Testis (tissue), 3 donors: Measurements from ENCODE around the gene PPP2R5B. TPM values are rescaled to one million over a fixed set of nuclear protein-coding genes. Genes with fewer than 3 reads are reported as not detected.
"Not testable (repeated sequence)": the region's sequence is repeated elsewhere in the genome, so short reads cannot be mapped to it uniquely, and the experiment has no call there.

Experiments used
- DNase-seq: peaks from one replicate; pipeline ENCODE4 v3.0.0-alpha.2; 2019
- H3K27ac ChIP-seq, 2 donors: fragments of 200-600 bp; sonication (generic); one replicate each; pipeline ENCODE4 v1.5.1; 2019
- H3K27me3 ChIP-seq: fragments of 200-600 bp; sonication (generic); one replicate; pipeline ENCODE4 v1.5.1; 2019
- H3K36me3 ChIP-seq: fragments of 200-600 bp; sonication (generic); one replicate; pipeline ENCODE4 v1.5.1; 2017; ENCODE audit warnings: low read depth; ENCODE audit errors: missing control alignments
- H3K4me1 ChIP-seq: fragments of 200-600 bp; sonication (generic); one replicate; pipeline ENCODE4 v1.5.1; 2019
- H3K4me3 ChIP-seq, 2 donors: fragments of 200-600 bp; sonication (generic); one replicate each; pipeline ENCODE4 v1.5.1; 2017 to 2019
- H3K9me3 ChIP-seq: fragments of 200-600 bp; sonication (generic); one replicate; pipeline ENCODE4 v1.5.1; 2017
- POLR2A ChIP-seq: fragments of 450-650 bp; IDR thresholded peaks from one replicate; pipeline ENCODE4 v1.6.1; 2017; ENCODE audit warnings: antibody characterized with exemption, mild to moderate bottlenecking, moderate library complexity
- WGBS, 2 donors: methylation state at CpG; one replicate each; pipeline ENCODE4 v1.1.5; 2018; 5-methylcytosine and 5-hydroxymethylcytosine counted together
- intact Hi-C: fragments of 100-400 bp; cut with DNase I; formaldehyde crosslinking; loops from one replicate; pipeline ENCODE4 v1.15.1; 2023; ENCODE audit warnings: low total_unique reads
- microRNA counts, 2 donors: library from miRNA; unstranded; fragments of <30 nt; microRNA quantifications; one replicate each; lab custom pipeline; 2016
- microRNA-seq, 2 donors: library from miRNA; unstranded; fragments of <30 nt; microRNA quantifications; one replicate each; pipeline ENCODE4, GENCODE V29; 2016; ENCODE audit warnings: borderline number of aligned reads in 2 of 2, borderline replicate concordance in 1 of 2
- polyA plus RNA-seq: library from polyadenylated mRNA; stranded (reverse); fragments of 350-450 nt; fragmentation: Illumina TruSeq; extraction: RNeasy Lipid Tissue Mini Kit (QIAGEN cat#74804); gene quantifications from one replicate; pipeline ENCODE4 v1.2.3, GENCODE V29; 2014; ENCODE audit warnings: low read depth, low replicate concordance; ENCODE audit not compliant: insufficient read depth
- small RNA-seq, 2 donors: library from RNA; depleted of rRNA; stranded (forward); fragments of <200 nt; gene quantifications; one replicate each; pipeline ENCODE3, GENCODE V24; 2016
- total RNA-seq, 2 donors: library from RNA; depleted of rRNA; stranded (reverse); fragments of >200 nt; gene quantifications; one replicate each; pipeline ENCODE4 v1.2.3, GENCODE V29; 2016
- TF ChIP-seq, protein P1 (sequence below), 3 experiments: fragments of 450-650 bp in 2 of 3; fragments of 200-600 bp in 1 of 3; sonication (generic) in 1 of 3; IDR thresholded peaks; one replicate each; pipeline ENCODE4 v1.5.1; 2016 to 2019; ENCODE audit warnings: antibody characterized with exemption in 3 of 3, mild to moderate bottlenecking in 2 of 3, moderate library complexity in 1 of 3

The PPP2R5B gene
- total and polyA plus RNA-seq, 3 donors from 2014 or later = 9.9 to 26.2 (median 19.4) TPM

DNA sequence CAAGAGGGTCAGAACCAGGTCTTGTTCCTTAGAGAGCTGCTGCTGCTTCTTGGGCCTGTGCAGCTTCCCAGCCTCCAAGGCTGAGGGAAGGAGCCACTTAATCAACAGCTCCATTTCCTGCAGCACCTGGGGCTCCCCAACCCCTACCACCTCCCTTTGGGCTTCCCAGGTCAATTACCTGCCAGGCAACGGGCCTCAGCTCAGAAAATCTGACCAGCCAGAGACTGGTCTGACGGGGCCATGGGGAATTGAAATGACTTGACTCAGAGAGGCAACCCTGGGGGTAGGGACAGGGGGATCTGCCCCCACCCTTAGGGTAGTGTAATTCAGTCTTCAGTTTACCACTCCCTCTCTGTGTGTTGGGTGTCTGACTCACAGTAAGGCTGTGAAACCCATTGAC is 52.2 kb downstream of the PPP2R5B start:
- Histone ChIP-seq H3K9me3 (no peaks in the 10 kb centered on the region), H3K36me3 (no peaks in the 10 kb centered on the region), H3K27ac (no peak overlapping the region), H3K27me3 (no peaks in the 10 kb centered on the region), H3K4me1 (no peaks in the 10 kb centered on the region), H3K4me3 (no peak overlapping the region)
- TF ChIP-seq POLR2A = no peak
- TF ChIP-seq, protein P1, sequence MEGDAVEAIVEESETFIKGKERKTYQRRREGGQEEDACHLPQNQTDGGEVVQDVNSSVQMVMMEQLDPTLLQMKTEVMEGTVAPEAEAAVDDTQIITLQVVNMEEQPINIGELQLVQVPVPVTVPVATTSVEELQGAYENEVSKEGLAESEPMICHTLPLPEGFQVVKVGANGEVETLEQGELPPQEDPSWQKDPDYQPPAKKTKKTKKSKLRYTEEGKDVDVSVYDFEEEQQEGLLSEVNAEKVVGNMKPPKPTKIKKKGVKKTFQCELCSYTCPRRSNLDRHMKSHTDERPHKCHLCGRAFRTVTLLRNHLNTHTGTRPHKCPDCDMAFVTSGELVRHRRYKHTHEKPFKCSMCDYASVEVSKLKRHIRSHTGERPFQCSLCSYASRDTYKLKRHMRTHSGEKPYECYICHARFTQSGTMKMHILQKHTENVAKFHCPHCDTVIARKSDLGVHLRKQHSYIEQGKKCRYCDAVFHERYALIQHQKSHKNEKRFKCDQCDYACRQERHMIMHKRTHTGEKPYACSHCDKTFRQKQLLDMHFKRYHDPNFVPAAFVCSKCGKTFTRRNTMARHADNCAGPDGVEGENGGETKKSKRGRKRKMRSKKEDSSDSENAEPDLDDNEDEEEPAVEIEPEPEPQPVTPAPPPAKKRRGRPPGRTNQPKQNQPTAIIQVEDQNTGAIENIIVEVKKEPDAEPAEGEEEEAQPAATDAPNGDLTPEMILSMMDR (IDR thresholded peaks at IDR 0.05) = no peak
- 76 to 80% methylated on average over 1 to 2 of the region's 2 CpGs for WGBS, 2 donors
- no peak for DNase-seq
- intact Hi-C loops = no loop called here

DNA sequence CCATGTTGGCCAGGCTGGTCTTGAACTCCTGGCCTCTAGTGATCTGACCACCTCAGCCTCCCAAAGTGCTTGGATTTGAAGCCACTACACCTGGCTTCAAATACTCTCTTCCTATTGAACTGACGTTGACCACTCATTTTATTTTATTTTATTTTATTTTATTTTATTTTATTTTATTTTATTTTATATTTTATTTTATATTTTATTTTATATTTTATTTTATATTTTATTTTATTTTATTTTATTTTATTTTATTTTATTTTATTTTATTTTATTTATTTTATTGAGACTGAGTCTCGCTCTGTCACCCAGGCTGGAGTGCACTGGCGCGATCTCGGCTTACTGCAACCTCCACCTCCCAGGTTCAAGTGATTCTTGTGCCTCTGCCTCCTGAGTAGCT is 58.9 kb downstream of the PPP2R5B start:
- WGBS, 2 donors = 89 to 93% methylated on average over 5 of the region's 5 CpGs
- not testable (repeated sequence) for H3K36me3 ChIP-seq

More for the DNA sequence above, 58.9 kb downstream of the PPP2R5B start:
- H3K4me1 ChIP-seq, H3K4me3 ChIP-seq, intact Hi-C loops, H3K27ac ChIP-seq, DNase-seq, H3K27me3 ChIP-seq, H3K9me3 ChIP-seq: not testable (repeated sequence)

MicroRNA genes within 50 kb of the gene (microRNA counts, 767-probe panel; counts per million panel counts)
- 3,559 to 4,095 counts per million in 2 donors for microRNA hsa-miR-192-5p (lab: Ali Mortazavi, UCI)

Small RNAs within 50 kb of the gene (microRNA-seq; reads per million reads assigned to microRNA genes)
- gene MIR6749 (0 reads per million in 2 donors), gene MIR6750 (0 to 0.69 reads per million in 2 donors)

Small RNAs within 50 kb of the gene (small RNA-seq; reads per million reads assigned to genes)
- gene MIR6749 = 0 reads per million in 2 donors
- 0 to 0.09 reads per million in 2 donors for gene MIR6750

Other genes starting within 250 kb of the PPP2R5B start
- gene NRXN2, start 201.5 kb upstream of the PPP2R5B start, total RNA-seq = 10 to 100 TPM; 32.6 to 40.1 TPM
- gene NRXN2, start 201.5 kb upstream of the PPP2R5B start, polyA plus RNA-seq = 46.8 TPM
- gene RASGRP2, start 180.5 kb upstream of the PPP2R5B start, total RNA-seq = 10 to 100 TPM; 24.0 to 26.3 TPM
- gene RASGRP2, start 180.5 kb upstream of the PPP2R5B start, polyA plus RNA-seq = 14.4 TPM
- gene PYGM, start 164.7 kb upstream of the PPP2R5B start, total RNA-seq = 10 to 100 TPM; 12.1 to 14.4 TPM
- 14.2 TPM for gene PYGM, start 164.7 kb upstream of the PPP2R5B start, polyA plus RNA-seq
- 100 to 1,000 TPM; 431 to 499 TPM for gene SF1, start 146.1 kb upstream of the PPP2R5B start, total RNA-seq
- gene SF1, start 146.1 kb upstream of the PPP2R5B start, polyA plus RNA-seq = 455 TPM
- gene MAP4K2, start 121.5 kb upstream of the PPP2R5B start, total RNA-seq = 10 to 100 TPM; 27.7 to 29.8 TPM
- gene MAP4K2, start 121.5 kb upstream of the PPP2R5B start, polyA plus RNA-seq = 14.9 TPM
- 10 to 100 TPM; 36.7 to 40.8 TPM for gene MEN1, start 114.1 kb upstream of the PPP2R5B start, total RNA-seq
- 29.7 TPM for gene MEN1, start 114.1 kb upstream of the PPP2R5B start, polyA plus RNA-seq
- 1 to 10 TPM; 7.6 to 9.2 TPM for gene CDC42BPG, start 80.0 kb upstream of the PPP2R5B start, total RNA-seq
- 5.3 TPM for gene CDC42BPG, start 80.0 kb upstream of the PPP2R5B start, polyA plus RNA-seq
- 100 to 1,000 TPM; 230 to 455 TPM for gene EHD1, start 46.1 kb upstream of the PPP2R5B start, total RNA-seq
- gene EHD1, start 46.1 kb upstream of the PPP2R5B start, polyA plus RNA-seq = 328 TPM
- gene ATG2A, start 7.5 kb upstream of the PPP2R5B start, total RNA-seq = 10 to 100 TPM; 51.1 to 56.1 TPM
- 22.2 TPM for gene ATG2A, start 7.5 kb upstream of the PPP2R5B start, polyA plus RNA-seq
- gene GPHA2, start 11.2 kb downstream of the PPP2R5B start, total RNA-seq = 1 to 10 TPM; 7.0 to 9.4 TPM
- gene GPHA2, start 11.2 kb downstream of the PPP2R5B start, polyA plus RNA-seq = 6.9 TPM
- 10 to 100 TPM; 14.4 to 34.8 TPM for gene MAJIN, start 47.4 kb downstream of the PPP2R5B start, total RNA-seq
- gene MAJIN, start 47.4 kb downstream of the PPP2R5B start, polyA plus RNA-seq = 36.4 TPM
- gene BATF2, start 72.3 kb downstream of the PPP2R5B start, total RNA-seq = 1 to 10 TPM in 1 of 2 donors, under 1 TPM in 1; 0.94 to 1.5 TPM
- gene BATF2, start 72.3 kb downstream of the PPP2R5B start, polyA plus RNA-seq = 2.7 TPM
- gene ARL2, start 89.5 kb downstream of the PPP2R5B start, total RNA-seq = 100 to 1,000 TPM; 127 to 154 TPM
- 235 TPM for gene ARL2, start 89.5 kb downstream of the PPP2R5B start, polyA plus RNA-seq
- 10 to 100 TPM; 17.0 to 22.5 TPM for gene SNX15, start 102.8 kb downstream of the PPP2R5B start, total RNA-seq
- gene SNX15, start 102.8 kb downstream of the PPP2R5B start, polyA plus RNA-seq = 15.6 TPM
- gene SAC3D1, start 116.5 kb downstream of the PPP2R5B start, total RNA-seq = 10 to 100 TPM; 40.5 to 41.0 TPM
- 63.5 TPM for gene SAC3D1, start 116.5 kb downstream of the PPP2R5B start, polyA plus RNA-seq
- gene NAALADL1, start 133.9 kb downstream of the PPP2R5B start, total RNA-seq = 10 to 100 TPM; 16.5 to 18.1 TPM
- gene NAALADL1, start 133.9 kb downstream of the PPP2R5B start, polyA plus RNA-seq = 16.0 TPM
- gene CDCA5, start 159.4 kb downstream of the PPP2R5B start, total RNA-seq = 10 to 100 TPM; 28.5 to 50.9 TPM
- 93.3 TPM for gene CDCA5, start 159.4 kb downstream of the PPP2R5B start, polyA plus RNA-seq
- 10 to 100 TPM; 52.7 to 57.2 TPM for gene ZFPL1, start 159.5 kb downstream of the PPP2R5B start, total RNA-seq
- 70.6 TPM for gene ZFPL1, start 159.5 kb downstream of the PPP2R5B start, polyA plus RNA-seq
- gene VPS51, start 171.5 kb downstream of the PPP2R5B start, total RNA-seq = 100 to 1,000 TPM; 173 to 252 TPM
- gene VPS51, start 171.5 kb downstream of the PPP2R5B start, polyA plus RNA-seq = 91.1 TPM
- gene TM7SF2, start 187.2 kb downstream of the PPP2R5B start, total RNA-seq = 10 to 100 TPM; 42.0 to 49.6 TPM
- gene TM7SF2, start 187.2 kb downstream of the PPP2R5B start, polyA plus RNA-seq = 36.4 TPM
- gene ZNHIT2, start 193.0 kb downstream of the PPP2R5B start, total RNA-seq = 100 to 1,000 TPM in 1 of 2 donors, 10 to 100 TPM in 1; 64.2 to 119 TPM
- 47.3 TPM for gene ZNHIT2, start 193.0 kb downstream of the PPP2R5B start, polyA plus RNA-seq
- gene FAU, start 197.4 kb downstream of the PPP2R5B start, total RNA-seq = 100 to 1,000 TPM; 441 to 583 TPM
- gene FAU, start 197.4 kb downstream of the PPP2R5B start, polyA plus RNA-seq = 761 TPM
- 10 to 100 TPM; 82.8 to 87.7 TPM for gene MRPL49, start 197.6 kb downstream of the PPP2R5B start, total RNA-seq
- 53.9 TPM for gene MRPL49, start 197.6 kb downstream of the PPP2R5B start, polyA plus RNA-seq
- gene SYVN1, start 209.8 kb downstream of the PPP2R5B start, total RNA-seq = 10 to 100 TPM; 67.4 to 87.2 TPM
- 62.0 TPM for gene SYVN1, start 209.8 kb downstream of the PPP2R5B start, polyA plus RNA-seq
- 1 to 10 TPM; 1.2 TPM for gene SPDYC, start 245.5 kb downstream of the PPP2R5B start, total RNA-seq
- 0.80 TPM for gene SPDYC, start 245.5 kb downstream of the PPP2R5B start, polyA plus RNA-seq